Measurements from ENCODE around the gene CD6. TPM values are rescaled to one million over a fixed set of nuclear protein-coding genes. Genes with fewer than 3 reads are reported as not detected.

The CD6 gene
- total and polyA plus RNA-seq, 2 of the 8 experiments (the other 6 are each of a cell fraction or from before 2014, with no cell fraction given), result 0.03 TPM; not detected in 1

- no peak overlapping the region for H3K4ac ChIP-seq (replicated peaks; ENCODE audit: insufficient read length, low read depth, low read length)
- H2BK12ac ChIP-seq (ENCODE audit: low read depth, low read length), result no peak overlapping the region
- FAIRE-seq (no peak), DNase-seq (ENCODE audit: low read depth in 1 of 2, low spot score in 2 of 2) (no peak)
- H3K79me2 ChIP-seq (ENCODE audit: control insufficient read depth in 1 of 2, insufficient read depth in 2 of 2, low read length in 2 of 2), result no peaks in the 10 kb centered on the region
- no peak overlapping the region for H4K5ac ChIP-seq (ENCODE audit: insufficient read length, low read depth, low read length)
- ChIA-PET POLR2A (ENCODE audit: partially characterized antibody) (no interaction called here), CTCF (ENCODE audit: partially characterized antibody) (interaction anchor here (1.0 to 2.0 kb wide), 4 partner anchors 10 to 147 kb away, joined by 3 to 9 read pairs (median 4); partner anchors contain the start of gene CD6)
- no peak overlapping the region for H3K56ac ChIP-seq (replicated peaks; ENCODE audit: insufficient read length, low read depth, low read length)
- H3K23ac ChIP-seq (ENCODE audit: insufficient read length), result no peak overlapping the region
- no peak overlapping the region for H4K91ac ChIP-seq (replicated peaks; ENCODE audit: insufficient read length, low read length)
- H2AFZ ChIP-seq (ENCODE audit: low read length), result 0 out of 2 replicates have a peak overlapping the region, but pooled peaks have one; percentile 44
- H2BK120ac ChIP-seq (replicated peaks; ENCODE audit: low read depth, low read length), result no peak overlapping the region
- H3K79me1 ChIP-seq (ENCODE audit: low read depth, low read length), result no peaks in the 10 kb centered on the region
- H3K27ac ChIP-seq (ENCODE audit: low read depth, low read length), result no peak overlapping the region
- no peak overlapping the region for H3K4me2 ChIP-seq (ENCODE audit: insufficient read depth in 1 of 2, low read depth in 2 of 2, low read length in 2 of 2)
- H2AK5ac ChIP-seq (ENCODE audit: low read depth, low read length), result no peak overlapping the region
- H2BK5ac ChIP-seq (ENCODE audit: low read depth, low read length), result no peak overlapping the region
- no peak overlapping the region for H3K4me3 ChIP-seq (ENCODE audit: extremely low read depth in 1 of 4, insufficient read depth in 2 of 4, low read depth in 3 of 4, low read length in 4 of 4)
- no peak overlapping the region for H3K9ac ChIP-seq (replicated peaks in 1 of 4; ENCODE audit: extremely low read depth in 1 of 4, low read depth in 3 of 4, low read length in 3 of 4)
- no peak overlapping the region for H3K18ac ChIP-seq (ENCODE audit: extremely low read depth, low read length)
- H3K9me3 ChIP-seq (ENCODE audit: insufficient read depth in 2 of 2, low read depth in 1 of 2, low read length in 1 of 2), result no peaks in the 10 kb centered on the region
- H3K27me3 ChIP-seq (replicated peaks in 1 of 4; ENCODE audit: control insufficient read depth in 3 of 4, extremely low read depth in 1 of 4, insufficient read depth in 3 of 4, low read length in 3 of 4), result no peaks in the 10 kb centered on the region; a peak in 1 of 7 replicates
- WGBS, 2 experiments (ENCODE audit: extremely low coverage in 1 of 2, insufficient coverage in 1 of 2, insufficient read length in 1 of 2, insufficient replicate concordance in 2 of 2, low coverage in 1 of 2, low lambda C conversion rate in 2 of 2, missing lambda C conversion rate in 1 of 2), result 87% methylated on average over 11 of the region's 12 CpGs; no CpG with 5 or more reads in 1 of the 2 experiments
- peak; percentile 83 for TF ChIP-seq YY1 (IDR thresholded peaks at IDR 0.05; ENCODE audit: low read depth, low read length)
- TF ChIP-seq SIX5 (IDR thresholded peaks at IDR 0.05; ENCODE audit: low read depth, low read length), result no peak
- no peak for TF ChIP-seq USF2 (IDR thresholded peaks at IDR 0.05; ENCODE audit: low read length)
- no peak overlapping the region for H2BK15ac ChIP-seq (ENCODE audit: low read length)
- no peaks in the 10 kb centered on the region for H3K36me3 ChIP-seq (ENCODE audit: control insufficient read depth in 2 of 4, insufficient read depth in 4 of 4, low read length in 3 of 4)
- H4K20me1 ChIP-seq (replicated peaks in 1 of 2; ENCODE audit: control insufficient read depth in 1 of 2, insufficient read depth in 2 of 2, low read length in 2 of 2), result no peaks in the 10 kb centered on the region
- H3K14ac ChIP-seq (ENCODE audit: insufficient read length), result no peak overlapping the region
- no peaks in the 10 kb centered on the region for H3K23me2 ChIP-seq (ENCODE audit: low read depth, low read length)
- H4K8ac ChIP-seq (ENCODE audit: extremely low read depth, insufficient read depth, low read length), result no peak overlapping the region
- no peaks in the 10 kb centered on the region for H3K4me1 ChIP-seq (replicated peaks in 1 of 4; ENCODE audit: control insufficient read depth in 3 of 4, insufficient read depth in 4 of 4, low read length in 3 of 4)
- H2BK20ac ChIP-seq (ENCODE audit: low read length), result no peak overlapping the region
Measured at GRCh38 chr11:60981515-60981914, 10.0 kb downstream of the CD6 start.

Measured in H1 (cell line).